NCI-H2196 treated with DMSO at 0.1 percent for 48 hours (cell line): Measurements from ENCODE around the gene CDK17.
"Not testable (repeated sequence)": the region's sequence is repeated elsewhere in the genome, so short reads cannot be mapped to it uniquely, and the experiment has no call there.

Source experiments
- DNase-seq: peaks from one replicate; lab custom pipeline; 2025; ENCODE audit not compliant: unreplicated experiment; lab: John Stamatoyannopoulos, UW

Gene CDK17

DNA sequence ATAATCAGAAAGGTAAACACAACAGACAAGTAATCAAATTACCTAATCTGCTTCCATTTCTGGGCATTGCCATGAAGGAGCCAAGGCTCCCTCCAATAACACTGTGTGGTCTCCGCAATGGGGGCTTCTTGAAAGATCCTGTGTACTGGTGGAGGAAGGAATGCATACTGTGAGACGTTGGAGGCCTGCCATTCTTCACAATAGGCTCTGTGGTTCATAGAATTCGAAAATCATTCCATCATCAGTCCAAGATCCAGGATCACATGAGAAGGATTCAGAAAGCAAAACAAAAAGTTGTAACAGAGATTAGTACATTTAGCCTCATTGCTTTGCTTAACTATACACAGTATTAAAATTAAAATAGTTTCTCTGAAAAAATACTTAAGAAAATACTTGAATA lies 76.3 kb downstream of the CDK17 start:
- no peak for DNase-seq

DNA sequence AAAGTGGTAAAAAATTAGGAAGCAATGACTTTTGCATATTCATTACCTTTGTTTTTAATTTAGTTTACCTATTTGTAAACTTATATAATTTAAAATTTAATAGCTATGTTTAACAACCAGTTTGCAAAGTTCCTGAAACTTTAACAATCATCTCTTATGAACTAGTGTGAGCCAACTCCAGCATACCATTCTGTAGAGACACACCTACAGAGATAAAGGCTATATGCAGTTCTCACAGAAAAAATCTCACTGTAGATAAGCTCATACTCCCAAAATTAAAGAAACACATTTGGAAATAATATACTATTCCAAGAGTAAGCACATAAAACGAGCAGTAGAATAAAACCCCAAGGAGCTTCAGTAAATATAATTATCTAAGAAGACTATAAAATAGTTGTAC lies 77.5 kb downstream of the CDK17 start:
- DNase-seq = no peak

DNA sequence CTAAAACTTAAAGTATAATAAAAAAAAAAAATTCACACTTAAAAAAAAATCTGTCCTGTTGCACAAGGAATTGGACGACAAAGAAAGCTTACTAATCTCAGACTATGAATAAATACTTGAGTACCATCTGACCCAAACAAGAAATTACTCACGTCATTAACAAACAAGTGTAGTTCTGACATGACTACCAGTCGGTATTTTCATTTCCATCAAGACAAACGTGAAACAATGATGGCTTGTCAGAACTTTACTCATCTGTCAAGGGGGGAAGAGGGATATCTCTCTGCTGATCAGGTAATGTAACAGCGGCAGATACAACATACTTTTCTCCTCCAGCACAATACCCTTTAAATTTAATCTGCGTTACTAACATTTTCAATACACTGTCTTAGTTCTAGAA lies 78.3 kb downstream of the CDK17 start:
- DNase-seq = no peak

DNA sequence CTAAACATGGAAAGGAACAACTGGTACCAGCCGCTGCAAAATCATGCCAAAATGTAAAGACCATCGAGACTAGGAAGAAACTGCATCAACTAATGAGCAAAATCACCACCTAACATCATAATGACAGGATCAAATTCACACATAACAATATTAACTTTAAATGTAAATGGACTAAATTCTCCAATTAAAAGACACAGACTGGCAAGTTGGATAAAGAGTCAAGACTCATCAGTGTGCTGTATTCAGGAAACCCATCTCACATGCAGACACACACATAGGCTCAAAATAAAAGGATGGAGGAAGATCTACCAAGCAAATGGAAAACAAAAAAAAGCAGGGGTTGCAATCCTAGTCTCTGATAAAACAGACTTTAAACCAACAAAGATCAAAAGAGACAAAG lies 82.4 kb downstream of the CDK17 start:
- DNase-seq = not testable (repeated sequence)

DNA sequence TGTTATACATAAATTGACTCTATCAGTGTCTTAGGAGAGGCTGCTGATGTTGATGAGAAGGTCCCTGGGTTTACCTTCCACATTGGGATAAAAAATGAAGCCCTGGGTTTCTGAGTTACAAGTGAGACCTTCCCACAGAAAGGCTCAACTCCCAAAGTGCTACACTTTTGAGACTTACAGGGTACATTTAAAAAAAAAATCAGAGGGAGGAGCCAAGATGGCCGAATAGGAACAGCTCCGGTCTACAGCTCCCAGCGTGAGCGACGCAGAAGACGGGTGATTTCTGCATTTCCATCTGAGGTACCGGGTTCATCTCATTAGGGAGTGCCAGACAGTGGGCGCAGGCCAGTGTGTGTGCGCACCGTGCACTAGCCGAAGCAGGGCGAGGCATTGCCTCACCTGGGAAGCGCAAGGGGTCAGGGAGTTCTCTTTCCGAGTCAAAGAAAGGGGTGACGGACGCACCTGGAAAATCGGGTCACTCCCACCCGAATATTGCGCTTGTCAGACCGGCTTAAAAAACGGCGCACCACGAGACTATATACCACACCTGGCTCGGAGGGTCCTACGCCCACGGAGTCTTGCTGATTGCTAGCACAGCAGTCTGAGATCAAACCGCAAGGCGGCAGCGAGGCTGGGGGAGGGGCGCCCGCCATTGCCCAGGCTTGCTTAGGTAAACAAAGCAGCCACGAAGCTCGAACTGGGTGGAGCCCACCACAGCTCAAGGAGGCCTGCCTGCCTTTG lies 84.3 kb downstream of the CDK17 start:
- DNase-seq = not testable (repeated sequence)

DNA sequence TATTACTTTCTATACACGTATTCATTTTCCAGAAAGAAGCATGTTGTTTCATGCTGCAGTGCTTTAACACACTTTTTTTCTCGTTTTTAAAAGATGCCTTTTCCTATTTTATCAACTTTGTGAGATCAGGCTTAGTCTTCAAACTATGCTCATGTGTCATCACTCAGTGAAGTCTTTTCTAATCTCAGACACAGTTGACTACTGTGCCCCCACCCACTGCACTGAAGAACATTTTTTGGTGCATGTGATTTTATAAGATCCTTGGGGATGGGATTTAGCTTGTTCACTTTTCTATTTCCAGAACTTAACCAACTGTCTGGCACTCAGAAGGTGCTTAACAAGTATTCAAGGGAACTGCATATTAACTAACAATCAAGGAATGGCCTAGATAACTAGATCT lies 85.5 kb downstream of the CDK17 start:
- no peak for DNase-seq

DNA sequence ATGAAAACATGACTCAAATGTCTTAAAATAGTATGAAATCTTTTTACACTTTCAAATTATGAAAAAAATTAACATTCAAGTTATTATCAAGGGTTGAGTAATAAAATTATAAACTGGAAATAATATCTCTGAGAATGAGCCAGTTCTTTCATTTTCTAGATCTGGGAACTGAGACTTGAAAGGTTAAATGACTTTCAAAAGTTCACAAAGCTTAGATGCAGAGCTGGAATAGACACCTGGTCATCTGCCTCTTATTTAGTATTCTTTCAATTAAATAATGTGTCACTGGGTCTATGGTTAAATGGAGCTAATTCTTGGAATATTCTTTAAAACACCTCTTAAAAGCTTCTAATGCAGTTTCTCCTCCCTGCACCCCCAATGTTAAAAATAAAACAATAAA lies 86.6 kb downstream of the CDK17 start:
- no peak for DNase-seq

DNA sequence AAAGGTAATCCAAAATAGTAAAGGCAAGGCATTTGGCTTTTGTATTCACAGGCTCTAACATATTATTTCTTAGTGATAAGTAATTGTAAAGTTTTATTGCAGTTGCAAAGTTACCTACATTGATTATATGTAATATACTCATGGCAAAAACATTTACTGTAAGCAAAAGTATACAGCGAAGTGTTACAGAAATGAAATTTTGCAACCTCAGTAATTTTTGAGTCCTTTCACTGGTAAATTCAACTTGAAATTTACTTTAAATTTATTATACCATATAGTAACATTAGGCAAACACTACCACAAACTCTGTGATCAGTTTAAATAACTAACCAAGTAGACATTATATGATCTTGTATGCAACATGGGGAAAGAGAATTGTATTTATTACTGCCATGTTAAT lies 89.0 kb downstream of the CDK17 start:
- no peak for DNase-seq

DNA sequence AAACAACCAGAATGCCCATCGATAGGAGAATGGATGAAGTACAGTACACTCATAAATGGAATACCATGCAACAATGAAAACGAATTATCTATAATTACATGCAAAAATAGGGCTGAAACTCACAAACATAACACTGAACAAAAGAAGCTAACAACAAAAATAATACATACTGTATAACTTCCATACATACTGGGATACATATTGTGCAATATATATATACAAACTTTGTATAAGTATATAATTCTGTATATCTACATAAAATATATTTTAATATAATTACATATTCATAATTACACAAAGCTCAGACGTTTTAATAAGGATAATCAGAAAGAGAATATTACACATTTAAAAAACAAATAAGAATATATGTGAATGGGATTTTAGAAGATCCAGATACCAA lies 90.2 kb downstream of the CDK17 start:
- DNase-seq = no peak

DNA sequence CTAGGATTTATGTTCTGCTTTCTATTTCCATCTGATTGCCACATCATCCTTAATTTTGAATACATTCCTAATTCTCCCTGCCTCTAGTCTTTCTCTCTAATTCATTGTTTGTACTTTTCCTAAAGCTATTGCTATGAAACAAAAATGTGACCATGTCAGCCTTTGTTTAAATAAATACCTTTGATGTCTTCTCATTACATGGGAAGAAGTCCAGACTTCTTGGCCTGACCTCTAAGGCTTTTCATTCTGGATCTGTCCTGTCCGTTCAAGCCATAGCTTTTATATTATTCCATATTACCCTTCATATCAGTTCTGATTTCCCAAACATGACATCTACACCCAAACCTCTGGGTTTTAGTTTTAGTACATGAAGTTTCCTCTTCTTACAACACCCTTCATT lies 91.4 kb downstream of the CDK17 start:
- DNase-seq = no peak

DNA sequence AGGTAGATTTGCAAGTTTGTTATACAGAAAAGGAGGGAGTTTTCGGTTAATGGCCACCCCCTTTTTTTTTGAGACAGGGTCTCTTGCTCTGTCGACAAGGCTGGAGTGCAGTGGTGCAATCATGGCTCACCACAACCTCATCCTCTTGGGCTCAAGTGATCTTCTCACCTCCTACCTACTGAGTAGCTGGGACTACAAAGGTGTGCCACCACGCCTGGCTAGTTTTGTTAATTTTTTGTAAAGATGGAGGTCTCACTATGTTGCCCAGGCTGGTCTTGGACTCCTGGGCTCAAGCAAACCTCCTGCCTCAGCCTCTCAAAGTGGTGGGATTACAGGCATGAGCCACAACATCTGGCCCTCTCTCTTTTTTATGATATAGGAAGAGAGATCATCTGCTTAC lies 94.6 kb downstream of the CDK17 start:
- no peak for DNase-seq

DNA sequence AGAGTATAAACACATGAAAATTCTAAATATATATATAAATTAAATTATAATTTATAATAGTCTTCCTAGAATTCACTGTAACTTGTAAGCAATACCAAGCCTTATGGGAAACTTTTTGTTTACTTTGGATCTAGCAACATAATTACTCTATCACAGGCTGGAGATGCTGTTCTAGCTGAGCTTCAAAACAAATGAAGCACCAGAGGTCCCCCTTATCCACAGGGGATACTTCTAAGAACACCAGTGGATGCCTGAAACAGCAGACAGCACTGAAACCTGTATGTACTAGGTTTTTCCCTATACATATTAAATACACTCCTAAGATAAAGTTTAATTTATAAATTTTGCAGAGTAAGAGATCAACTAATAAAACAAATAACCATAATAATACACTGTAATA lies 96.6 kb downstream of the CDK17 start:
- no peak for DNase-seq

DNA sequence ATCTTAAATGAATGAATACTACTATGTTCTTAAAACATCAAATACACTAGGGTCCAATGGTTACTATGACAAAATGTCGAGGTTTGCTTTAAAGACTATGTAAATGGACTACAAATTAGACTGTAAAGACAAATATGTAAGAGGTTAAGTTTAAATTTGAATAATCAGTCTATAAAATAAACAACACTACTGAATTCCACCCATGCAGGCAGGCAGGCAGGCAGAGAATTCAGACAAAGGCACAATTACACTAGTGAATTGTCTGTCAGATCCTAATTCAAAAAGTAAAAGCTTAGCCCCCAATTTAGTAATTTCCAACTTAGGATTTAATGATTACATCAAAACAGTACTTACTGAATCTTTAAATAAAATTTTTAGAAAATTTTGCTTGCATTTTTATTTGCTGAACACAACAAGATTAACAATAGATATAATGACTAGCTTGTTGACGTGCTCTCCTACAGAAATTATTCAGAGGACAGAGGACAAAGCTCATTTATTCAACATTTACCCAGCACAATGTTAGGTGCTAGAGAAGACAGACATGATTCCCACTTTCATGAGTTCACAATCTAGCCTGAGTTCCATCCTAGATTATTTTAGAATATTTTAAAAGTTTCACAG lies 97.4 kb downstream of the CDK17 start:
- no peak for DNase-seq

DNA sequence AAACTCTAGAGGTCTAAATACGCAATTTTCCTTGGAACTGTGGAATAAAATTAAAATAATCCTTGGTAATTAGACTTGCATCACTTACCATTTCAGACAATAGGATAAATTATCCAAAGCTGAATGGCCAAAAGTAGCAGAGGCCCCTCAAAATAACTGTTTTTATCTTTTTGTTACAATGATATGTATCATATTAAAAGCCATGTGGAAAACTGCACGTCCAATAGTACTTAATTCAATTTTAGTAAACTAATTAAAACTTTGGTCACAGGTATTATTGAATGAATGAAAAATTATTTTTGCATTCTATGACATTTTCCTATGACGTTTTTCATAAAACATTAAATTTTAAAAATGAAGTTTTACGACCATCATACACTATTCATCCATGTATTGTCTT lies 98.5 kb downstream of the CDK17 start:
- DNase-seq = no peak

DNA sequence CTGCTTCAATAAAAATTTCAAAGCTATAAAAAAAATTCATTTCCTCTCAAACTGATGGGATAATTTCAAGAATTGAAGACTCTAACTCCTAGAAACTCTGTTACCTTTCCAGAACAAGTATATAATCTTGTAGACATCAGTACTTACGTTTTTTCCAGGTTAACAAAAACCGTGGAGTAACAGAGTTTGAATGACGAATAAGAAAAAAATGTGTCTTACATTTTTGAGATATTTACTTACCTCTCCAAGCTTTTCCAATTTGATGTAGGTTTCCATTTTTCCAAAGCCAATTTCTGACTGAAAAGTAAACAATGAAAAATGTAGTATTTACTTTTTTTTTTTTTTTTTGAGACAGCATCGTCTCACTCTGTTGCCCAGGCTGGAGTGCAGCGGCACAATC lies 100.2 kb downstream of the CDK17 start:
- no peak for DNase-seq

DNA sequence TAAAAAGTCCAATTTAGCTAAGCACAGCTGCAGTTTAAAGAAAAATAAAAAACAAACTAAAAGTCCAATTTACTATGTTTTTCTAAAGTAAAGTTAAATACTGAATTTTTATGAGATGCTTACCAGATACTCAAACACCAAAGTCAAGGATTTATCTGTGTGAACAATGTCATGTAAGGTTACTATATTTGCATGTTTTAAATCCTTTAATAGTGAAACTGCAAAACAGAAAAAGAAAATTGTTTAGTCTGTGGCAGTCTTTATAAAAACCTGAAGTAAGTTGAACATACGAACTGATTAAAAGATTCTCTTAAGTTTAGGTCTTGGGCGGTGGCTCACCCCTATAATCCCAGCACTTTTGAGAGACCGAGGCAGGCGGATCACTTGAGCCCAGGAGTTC lies 102.7 kb downstream of the CDK17 start:
- no peak for DNase-seq

DNA sequence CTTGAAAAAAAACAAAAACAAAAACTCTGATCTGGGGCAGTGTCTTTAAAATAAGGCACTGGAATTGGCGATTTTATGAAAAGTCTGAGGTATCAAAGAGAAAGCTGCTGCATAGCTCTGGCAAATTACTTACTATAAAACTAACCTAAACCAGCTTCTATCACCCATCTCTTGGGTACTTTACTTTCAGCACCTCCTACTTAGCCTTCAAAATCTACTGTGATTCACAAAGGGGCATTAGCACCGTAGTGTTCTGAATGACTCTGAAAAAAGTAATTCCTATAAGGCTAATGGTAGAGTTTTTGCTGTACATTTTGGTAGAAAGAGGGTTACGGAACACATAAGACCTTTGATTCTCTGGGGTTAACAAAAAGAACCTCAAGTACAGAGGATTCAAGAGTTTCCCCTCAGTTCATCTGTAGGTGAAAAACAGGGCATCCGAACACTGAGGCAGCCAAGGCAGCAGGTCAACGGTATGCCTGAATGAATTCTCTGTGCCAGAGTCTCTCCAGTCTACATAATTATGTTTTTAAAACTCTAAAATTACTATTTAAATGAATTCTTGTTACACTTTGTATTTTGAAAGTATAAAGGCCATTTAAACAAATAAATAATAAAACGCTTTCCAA lies 104.6 kb downstream of the CDK17 start:
- DNase-seq = no peak

DNA sequence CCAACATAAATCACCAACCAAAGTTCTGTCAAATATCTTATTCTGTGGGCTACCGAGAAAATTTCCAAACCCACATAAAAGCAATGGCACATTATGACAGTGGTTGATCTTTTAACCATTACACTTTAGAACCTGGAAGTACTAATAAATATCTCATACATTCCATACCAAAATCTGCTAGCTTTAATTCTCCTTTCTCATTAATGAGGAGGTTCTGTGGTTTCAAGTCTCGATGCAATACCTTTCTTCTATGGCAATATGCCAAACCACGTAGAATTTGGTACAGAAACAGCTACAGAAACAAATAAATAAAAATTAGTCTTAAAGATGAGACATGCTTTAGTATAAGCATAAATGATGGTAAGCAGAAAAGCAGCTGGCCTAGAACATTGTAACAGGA lies 105.4 kb downstream of the CDK17 start:
- DNase-seq = no peak

DNA sequence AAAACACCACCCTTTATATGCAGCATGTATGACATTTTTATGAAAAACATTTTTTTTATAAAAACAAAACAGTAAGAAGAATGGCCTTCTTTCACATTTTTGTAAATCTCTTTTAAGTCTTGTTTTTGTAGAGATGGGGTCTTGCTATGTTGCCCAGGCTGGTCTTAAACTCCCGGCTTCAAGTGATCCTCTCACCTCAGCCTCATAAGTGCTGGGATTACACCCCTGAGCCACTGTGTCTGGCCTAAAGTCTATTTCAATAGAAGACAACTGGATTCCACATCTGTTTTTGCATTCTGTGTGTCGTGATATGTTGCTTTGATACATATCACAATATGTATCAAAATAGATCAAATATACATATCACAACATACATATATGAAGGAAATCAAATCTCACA lies 107.1 kb downstream of the CDK17 start:
- DNase-seq = no peak

DNA sequence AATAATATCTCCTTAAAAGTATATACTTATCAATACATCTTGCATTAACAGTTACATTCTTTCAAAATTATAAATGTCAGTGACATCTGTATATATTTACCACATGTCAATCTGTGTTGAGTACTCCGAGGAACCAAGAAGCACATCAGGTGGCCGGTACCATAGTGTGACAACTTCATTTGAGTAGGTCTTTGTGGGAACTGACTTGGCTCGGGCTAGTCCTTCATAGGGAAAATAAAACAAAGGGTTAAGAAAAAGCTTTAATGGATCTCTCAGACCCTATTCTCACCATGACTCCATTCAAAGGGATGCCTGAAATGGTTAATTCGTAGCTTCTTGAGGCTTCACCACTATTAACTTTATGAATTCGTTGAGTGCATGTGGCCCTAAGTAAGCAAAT lies 111.2 kb downstream of the CDK17 start:
- no peak for DNase-seq

DNA sequence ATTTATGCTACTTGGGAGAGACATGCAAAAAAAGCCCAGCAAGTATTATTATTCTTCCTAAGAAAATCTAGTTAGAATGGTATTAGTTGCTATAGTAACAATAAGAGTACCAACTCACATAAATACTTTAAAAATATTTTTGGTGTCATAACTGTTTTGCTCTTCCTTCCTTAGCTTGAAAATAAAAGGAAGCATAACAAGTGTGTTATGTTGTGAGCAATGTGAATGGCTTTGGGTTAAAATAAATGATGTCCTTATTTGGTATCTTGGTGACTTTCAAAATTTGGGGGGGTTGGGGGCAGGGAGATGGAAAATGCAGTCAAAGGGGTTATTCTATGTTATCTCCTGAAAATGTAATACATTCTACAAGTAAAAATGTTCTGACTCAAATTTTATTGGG lies 115.1 kb downstream of the CDK17 start:
- no peak for DNase-seq

DNA sequence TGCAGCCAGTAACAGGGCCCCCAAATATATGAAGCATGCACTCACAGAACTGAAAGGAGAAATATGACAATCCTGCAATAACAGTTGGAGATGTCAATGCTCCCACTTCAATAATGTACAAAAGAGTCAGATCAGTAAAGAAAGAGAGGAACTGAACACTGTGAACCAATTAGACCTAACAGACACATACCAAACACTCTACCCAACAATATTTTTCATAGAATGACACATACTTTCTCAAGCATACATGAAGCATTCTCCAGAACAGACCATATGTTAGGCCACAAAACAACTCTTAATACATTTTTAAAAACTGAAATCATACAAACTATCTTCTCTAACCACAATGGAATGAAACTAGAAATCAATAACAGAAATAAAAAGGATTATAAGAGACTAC lies 125.9 kb downstream of the CDK17 start:
- DNase-seq = no peak
